KMS-11 (cell line): ENCODE data around the gene ZFYVE28.

ENCODE experiments used
- H2AFZ ChIP-seq: fragments of 200-600 bp; sonication (generic); 2 replicates; pipeline ENCODE4 v1.6.1; 2016; ENCODE audit warnings: antibody characterized with exemption, mixed run types, low read depth
- H3K27ac ChIP-seq: fragments of 200-600 bp; sonication (generic); 2 replicates; pipeline ENCODE4 v1.6.1; 2016; ENCODE audit warnings: mild to moderate bottlenecking, mixed run types
- H3K27me3 ChIP-seq: fragments of 200-600 bp; sonication (generic); 2 replicates; pipeline ENCODE4 v1.6.1; 2017; ENCODE audit warnings: mild to moderate bottlenecking, low read depth, mixed run types, moderate library complexity; ENCODE audit not compliant: insufficient read depth
- H3K36me3 ChIP-seq: fragments of 200-600 bp; sonication (generic); 2 replicates; pipeline ENCODE4 v1.6.1; 2017; ENCODE audit warnings: mild to moderate bottlenecking, mixed run types; ENCODE audit not compliant: insufficient read depth
- H3K4me1 ChIP-seq: fragments of 200-600 bp; sonication (generic); 2 replicates; pipeline ENCODE4 v1.6.1; 2016; ENCODE audit warnings: mild to moderate bottlenecking, low read depth, mixed run types; ENCODE audit not compliant: poor library complexity, severe bottlenecking
- H3K4me2 ChIP-seq: fragments of 200-600 bp; sonication (generic); 2 replicates; pipeline ENCODE4 v1.7.0; 2016; ENCODE audit warnings: mild to moderate bottlenecking, mixed run types
- H3K4me3 ChIP-seq: fragments of 200-600 bp; sonication (generic); IDR thresholded peaks from 2 replicates; pipeline ENCODE4 v1.6.1; 2017; ENCODE audit warnings: low read depth, low read length, mixed read lengths; ENCODE audit not compliant: insufficient read depth
- H3K79me2 ChIP-seq: fragments of 200-600 bp; sonication (generic); 2 replicates; pipeline ENCODE4 v1.6.1; 2016; ENCODE audit warnings: low read depth, mixed run types; ENCODE audit not compliant: insufficient read depth
- H3K9ac ChIP-seq: fragments of 200-600 bp; sonication (generic); 2 replicates; pipeline ENCODE4 v1.6.1; 2016; ENCODE audit warnings: mild to moderate bottlenecking, mixed run types
- H4K20me1 ChIP-seq: fragments of 200-600 bp; sonication (generic); 2 replicates; pipeline ENCODE4 v1.6.1; 2016; ENCODE audit warnings: mild to moderate bottlenecking, mixed run types; ENCODE audit not compliant: insufficient read depth
- CTCF ChIP-seq: fragments of 200-600 bp; sonication (generic); conservative IDR thresholded peaks from 2 replicates; pipeline ENCODE4 v1.6.1; 2017; ENCODE audit warnings: low read depth, mild to moderate bottlenecking, antibody characterized with exemption, low read length, moderate library complexity, mixed read lengths

Gene ZFYVE28

GRCh38 chr4:2305766-2306501 lies 112.5 kb downstream of the ZFYVE28 start:
- Histone ChIP-seq H3K79me2 (no peaks in the 10 kb centered on the region), H2AFZ (no peak overlapping the region), H3K9ac (no peak overlapping the region), H4K20me1 (no peaks in the 10 kb centered on the region), H3K4me3 (no peak overlapping the region), H3K4me2 (no peak overlapping the region), H3K27me3 (no peaks in the 10 kb centered on the region), H3K4me1 (no peaks in the 10 kb centered on the region), H3K36me3 (no peaks in the 10 kb centered on the region), H3K27ac (no peak overlapping the region)
- no peak for TF ChIP-seq CTCF

GRCh38 chr4:2304877-2305561 lies 113.4 kb downstream of the ZFYVE28 start:
- Histone ChIP-seq H3K4me3 (no peak overlapping the region), H3K4me1 (no peaks in the 10 kb centered on the region), H3K4me2 (no peak overlapping the region), H2AFZ (no peak overlapping the region), H3K79me2 (no peaks in the 10 kb centered on the region), H3K27me3 (no peaks in the 10 kb centered on the region), H3K9ac (no peak overlapping the region), H3K27ac (no peak overlapping the region), H4K20me1 (no peaks in the 10 kb centered on the region), H3K36me3 (no peaks in the 10 kb centered on the region)
- no peak for TF ChIP-seq CTCF

GRCh38 chr4:2304321-2304876 lies 114.0 kb downstream of the ZFYVE28 start:
- H3K4me3 ChIP-seq = no peak overlapping the region
- no peak for TF ChIP-seq CTCF
- no peak overlapping the region for H3K4me2 ChIP-seq
- H3K27me3 ChIP-seq = no peaks in the 10 kb centered on the region
- H3K4me1 ChIP-seq = no peaks in the 10 kb centered on the region
- H3K9ac ChIP-seq = no peak overlapping the region
- no peak overlapping the region for H2AFZ ChIP-seq
- no peaks in the 10 kb centered on the region for H3K36me3 ChIP-seq
- no peak overlapping the region for H3K27ac ChIP-seq
- H4K20me1 ChIP-seq = no peaks in the 10 kb centered on the region
- no peaks in the 10 kb centered on the region for H3K79me2 ChIP-seq

- no peak overlapping the region for H3K27ac ChIP-seq
- no peak overlapping the region for H3K4me3 ChIP-seq
- H3K9ac ChIP-seq = no peak overlapping the region
- no peak overlapping the region for H2AFZ ChIP-seq
- no peak for TF ChIP-seq CTCF
- H4K20me1 ChIP-seq = no peaks in the 10 kb centered on the region
- no peaks in the 10 kb centered on the region for H3K4me1 ChIP-seq
- no peaks in the 10 kb centered on the region for H3K79me2 ChIP-seq
- H3K36me3 ChIP-seq = no peaks in the 10 kb centered on the region
- H3K27me3 ChIP-seq = no peaks in the 10 kb centered on the region
- no peak overlapping the region for H3K4me2 ChIP-seq
Measured at GRCh38 chr4:2303686-2304320, 114.6 kb downstream of the ZFYVE28 start.
